Fibroblast of mammary gland (primary cell): ENCODE results near the gene MGAT3.

Experiments used
- DNase-seq: peaks from one replicate; pipeline ENCODE4 v3.0.0-alpha.2; 2010; ENCODE audit warnings: low read depth
- H3K4me3 ChIP-seq: 2 replicates; pipeline ENCODE4 v1.5.1; 2011; ENCODE audit warnings: low read depth, mild to moderate bottlenecking, low read length, moderate library complexity; ENCODE audit not compliant: control insufficient read depth
- CTCF ChIP-seq: conservative IDR thresholded peaks from 2 replicates; pipeline ENCODE4 v1.5.1; 2011; ENCODE audit warnings: low read depth, low read length, inconsistent platforms; ENCODE audit not compliant: control insufficient read depth, insufficient read depth

The MGAT3 gene

GRCh38 chr22:39522567-39523300 lies 65.9 kb downstream of the MGAT3 start:
- TF ChIP-seq CTCF: no peak
- H3K4me3 ChIP-seq: peak overlapping the region; percentile 93
- DNase-seq: peak; percentile 75

- H3K4me3 ChIP-seq: no peak overlapping the region
Observed at GRCh38 chr22:39524089-39524752, 67.4 kb downstream of the MGAT3 start.

GRCh38 chr22:39524753-39525657 lies 68.2 kb downstream of the MGAT3 start:
- no peak for DNase-seq
- no peak for TF ChIP-seq CTCF
- no peak overlapping the region for H3K4me3 ChIP-seq

More at GRCh38 chr22:39524089-39524752, 67.4 kb downstream of the MGAT3 start:
- no peak for DNase-seq
- no peak for TF ChIP-seq CTCF

GRCh38 chr22:39525658-39525975 lies 68.8 kb downstream of the MGAT3 start:
- H3K4me3 ChIP-seq: no peak overlapping the region
- TF ChIP-seq CTCF: no peak
- no peak for DNase-seq

- no peak for TF ChIP-seq CTCF
- no peak overlapping the region for H3K4me3 ChIP-seq
- DNase-seq: no peak
Observed at GRCh38 chr22:39526736-39527171, 69.9 kb downstream of the MGAT3 start.

GRCh38 chr22:39527481-39527961 lies 70.7 kb downstream of the MGAT3 start:
- H3K4me3 ChIP-seq: no peak overlapping the region
- DNase-seq: no peak
- TF ChIP-seq CTCF: no peak
